ENCODE data around the gene GLYR1.

DNA sequence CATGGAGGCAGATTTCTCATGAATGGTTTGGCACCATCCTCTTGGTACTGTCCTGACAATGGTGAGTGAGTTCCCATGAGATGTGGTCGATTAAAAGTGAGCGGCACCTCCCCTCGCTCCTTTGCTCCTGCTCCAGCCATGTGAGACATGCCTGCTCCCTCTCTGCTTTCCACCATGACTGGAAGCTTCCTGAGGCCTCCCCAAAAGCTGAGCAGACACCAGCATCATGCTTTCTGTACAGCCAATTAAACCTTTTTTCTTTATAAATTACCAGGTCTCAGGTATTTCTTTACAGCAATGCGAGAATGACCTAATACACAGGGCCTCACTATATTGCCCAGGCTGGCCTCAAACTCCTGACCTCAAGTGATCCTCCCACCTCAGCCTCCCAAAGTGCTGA is 92.2 kb downstream of the GLYR1 start:
- TF ChIP-seq, protein P1, sequence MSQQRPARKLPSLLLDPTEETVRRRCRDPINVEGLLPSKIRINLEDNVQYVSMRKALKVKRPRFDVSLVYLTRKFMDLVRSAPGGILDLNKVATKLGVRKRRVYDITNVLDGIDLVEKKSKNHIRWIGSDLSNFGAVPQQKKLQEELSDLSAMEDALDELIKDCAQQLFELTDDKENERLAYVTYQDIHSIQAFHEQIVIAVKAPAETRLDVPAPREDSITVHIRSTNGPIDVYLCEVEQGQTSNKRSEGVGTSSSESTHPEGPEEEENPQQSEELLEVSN (IDR thresholded peaks at IDR 0.05; ENCODE audit: borderline replicate concordance, low read depth): no peak
- TF ChIP-seq NR3C1 (IDR thresholded peaks at IDR 0.05): no peak
- TF ChIP-seq, protein P2, sequence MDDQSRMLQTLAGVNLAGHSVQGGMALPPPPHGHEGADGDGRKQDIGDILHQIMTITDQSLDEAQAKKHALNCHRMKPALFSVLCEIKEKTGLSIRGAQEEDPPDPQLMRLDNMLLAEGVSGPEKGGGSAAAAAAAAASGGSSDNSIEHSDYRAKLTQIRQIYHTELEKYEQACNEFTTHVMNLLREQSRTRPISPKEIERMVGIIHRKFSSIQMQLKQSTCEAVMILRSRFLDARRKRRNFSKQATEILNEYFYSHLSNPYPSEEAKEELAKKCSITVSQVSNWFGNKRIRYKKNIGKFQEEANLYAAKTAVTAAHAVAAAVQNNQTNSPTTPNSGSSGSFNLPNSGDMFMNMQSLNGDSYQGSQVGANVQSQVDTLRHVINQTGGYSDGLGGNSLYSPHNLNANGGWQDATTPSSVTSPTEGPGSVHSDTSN (IDR thresholded peaks at IDR 0.05): no peak
- no peak for TF ChIP-seq SMC3 (IDR thresholded peaks at IDR 0.05)
- TF ChIP-seq RARB (CRISPR knock-in tag; IDR thresholded peaks at IDR 0.05): no peak
- TF ChIP-seq ELK1 (IDR thresholded peaks at IDR 0.05; ENCODE audit: low read depth, low read length): no peak

Measured in A549 (cell line).